GM10266 (cell line): ENCODE measurements around the gene EEF1AKMT1.
"Not testable (repeated sequence)": the region's sequence is repeated elsewhere in the genome, so short reads cannot be mapped to it uniquely, and the experiment has no call there.

Experiments
- DNase-seq: peaks from one replicate; pipeline ENCODE4 v3.0.0; 2012; ENCODE audit errors: extremely low spot score
- TF ChIP-seq, protein P1 (sequence below): IDR thresholded peaks from 2 replicates; pipeline ENCODE4 v1.5.1; 2012; ENCODE audit warnings: mild to moderate bottlenecking, low read depth; ENCODE audit not compliant: control insufficient read depth, insufficient read depth; ENCODE audit errors: missing control alignments

Gene EEF1AKMT1

GRCh38 chr13:20760872-20761271 lies 12.9 kb downstream of the EEF1AKMT1 start:
- TF ChIP-seq, protein P1, sequence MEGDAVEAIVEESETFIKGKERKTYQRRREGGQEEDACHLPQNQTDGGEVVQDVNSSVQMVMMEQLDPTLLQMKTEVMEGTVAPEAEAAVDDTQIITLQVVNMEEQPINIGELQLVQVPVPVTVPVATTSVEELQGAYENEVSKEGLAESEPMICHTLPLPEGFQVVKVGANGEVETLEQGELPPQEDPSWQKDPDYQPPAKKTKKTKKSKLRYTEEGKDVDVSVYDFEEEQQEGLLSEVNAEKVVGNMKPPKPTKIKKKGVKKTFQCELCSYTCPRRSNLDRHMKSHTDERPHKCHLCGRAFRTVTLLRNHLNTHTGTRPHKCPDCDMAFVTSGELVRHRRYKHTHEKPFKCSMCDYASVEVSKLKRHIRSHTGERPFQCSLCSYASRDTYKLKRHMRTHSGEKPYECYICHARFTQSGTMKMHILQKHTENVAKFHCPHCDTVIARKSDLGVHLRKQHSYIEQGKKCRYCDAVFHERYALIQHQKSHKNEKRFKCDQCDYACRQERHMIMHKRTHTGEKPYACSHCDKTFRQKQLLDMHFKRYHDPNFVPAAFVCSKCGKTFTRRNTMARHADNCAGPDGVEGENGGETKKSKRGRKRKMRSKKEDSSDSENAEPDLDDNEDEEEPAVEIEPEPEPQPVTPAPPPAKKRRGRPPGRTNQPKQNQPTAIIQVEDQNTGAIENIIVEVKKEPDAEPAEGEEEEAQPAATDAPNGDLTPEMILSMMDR: no peak
- DNase-seq: no peak

- DNase-seq: no peak
- TF ChIP-seq, protein P1: no peak
Measured at GRCh38 chr13:20754009-20754408, 19.8 kb downstream of the EEF1AKMT1 start.

DNA sequence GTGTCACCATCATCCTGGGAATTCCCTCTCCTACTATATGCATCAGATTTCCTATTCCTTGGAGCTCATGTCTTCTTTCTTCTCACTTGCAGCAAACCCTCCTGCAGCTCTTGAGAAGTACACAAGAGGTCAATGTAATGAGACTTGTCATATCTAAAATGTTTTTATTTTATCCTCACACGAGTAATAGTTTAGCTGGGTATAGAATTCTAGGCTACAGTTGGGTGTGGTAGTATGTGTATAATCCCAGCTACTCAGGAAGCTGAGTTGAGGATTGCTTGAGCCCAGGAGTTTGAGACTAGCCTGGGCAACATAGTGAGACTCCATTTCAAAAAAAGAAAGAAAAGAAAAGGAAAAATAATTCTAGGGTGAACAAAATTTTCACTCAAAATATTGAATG lies 24.4 kb downstream of the EEF1AKMT1 start:
- TF ChIP-seq, protein P1: no peak
- no peak for DNase-seq

GRCh38 chr13:20743830-20744404 lies 29.8 kb downstream of the EEF1AKMT1 start:
- DNase-seq: not testable (repeated sequence)

- DNase-seq: no peak
- TF ChIP-seq, protein P1: no peak
Measured at GRCh38 chr13:20740021-20740420, 33.7 kb downstream of the EEF1AKMT1 start.

- DNase-seq: no peak
- TF ChIP-seq, protein P1: no peak
Measured at GRCh38 chr13:20738616-20739015, 35.1 kb downstream of the EEF1AKMT1 start.

GRCh38 chr13:20729633-20730585 lies 43.9 kb downstream of the EEF1AKMT1 start:
- DNase-seq: no peak
- TF ChIP-seq, protein P1: no peak
